HG03354 (cell line): ENCODE measurements around the gene NDUFS6.
"Not testable (repeated sequence)": the region's sequence is repeated elsewhere in the genome, so short reads cannot be mapped to it uniquely, and the experiment has no call there.

Experiments
- ATAC-seq: cut with Tn5 transposase; IDR thresholded peaks from one replicate; pipeline ENCODE4 v1.9.1; 2021; ENCODE audit warnings: mild to moderate bottlenecking; ENCODE audit not compliant: unreplicated experiment, poor library complexity, severe bottlenecking

NDUFS6 gene

GRCh38 chr5:1842004-1842819 lies 41.0 kb downstream of the NDUFS6 start:
- no peak for ATAC-seq

GRCh38 chr5:1843761-1844160 lies 42.6 kb downstream of the NDUFS6 start:
- ATAC-seq = not testable (repeated sequence)

DNA sequence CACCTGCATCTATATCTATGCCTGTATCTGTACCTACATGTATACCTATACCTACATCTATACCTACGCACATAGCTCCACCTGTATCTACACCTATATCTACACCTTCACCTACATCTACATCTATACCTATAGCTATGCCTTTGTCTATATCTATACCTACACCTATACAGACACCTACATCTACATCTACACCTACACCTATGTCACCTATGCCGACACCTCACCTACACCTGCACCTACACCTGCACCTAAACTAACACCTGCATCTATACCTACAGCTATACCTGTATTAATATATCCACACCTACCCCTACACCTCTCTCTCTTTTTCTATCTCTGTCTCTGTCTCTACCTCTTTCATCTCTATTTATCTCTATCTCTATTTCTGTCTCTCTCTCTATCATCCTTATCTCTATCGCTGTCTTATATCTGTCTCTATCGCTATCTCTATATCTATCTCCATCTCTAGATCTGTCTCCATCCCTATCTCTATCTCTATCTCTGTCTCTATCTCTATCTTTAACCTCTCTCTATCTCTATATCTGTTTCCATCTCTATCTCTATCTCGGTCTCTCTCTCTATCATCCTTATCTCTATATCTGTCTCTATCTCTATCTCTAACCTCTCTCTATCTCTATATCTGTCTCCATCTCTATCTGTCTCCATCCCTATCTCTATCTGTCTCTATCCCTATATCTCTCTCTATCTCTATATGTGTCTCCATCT lies 43.7 kb downstream of the NDUFS6 start:
- ATAC-seq = no peak

- ATAC-seq = no peak
Measured at GRCh38 chr5:1845696-1846095, 44.5 kb downstream of the NDUFS6 start.

- ATAC-seq = no peak
Measured at GRCh38 chr5:1846583-1846982, 45.4 kb downstream of the NDUFS6 start.

- no peak for ATAC-seq
Measured at GRCh38 chr5:1847056-1847455, 45.8 kb downstream of the NDUFS6 start.

GRCh38 chr5:1847611-1848010 lies 46.4 kb downstream of the NDUFS6 start:
- no peak for ATAC-seq

GRCh38 chr5:1850324-1851154 lies 49.3 kb downstream of the NDUFS6 start:
- ATAC-seq = no peak

DNA sequence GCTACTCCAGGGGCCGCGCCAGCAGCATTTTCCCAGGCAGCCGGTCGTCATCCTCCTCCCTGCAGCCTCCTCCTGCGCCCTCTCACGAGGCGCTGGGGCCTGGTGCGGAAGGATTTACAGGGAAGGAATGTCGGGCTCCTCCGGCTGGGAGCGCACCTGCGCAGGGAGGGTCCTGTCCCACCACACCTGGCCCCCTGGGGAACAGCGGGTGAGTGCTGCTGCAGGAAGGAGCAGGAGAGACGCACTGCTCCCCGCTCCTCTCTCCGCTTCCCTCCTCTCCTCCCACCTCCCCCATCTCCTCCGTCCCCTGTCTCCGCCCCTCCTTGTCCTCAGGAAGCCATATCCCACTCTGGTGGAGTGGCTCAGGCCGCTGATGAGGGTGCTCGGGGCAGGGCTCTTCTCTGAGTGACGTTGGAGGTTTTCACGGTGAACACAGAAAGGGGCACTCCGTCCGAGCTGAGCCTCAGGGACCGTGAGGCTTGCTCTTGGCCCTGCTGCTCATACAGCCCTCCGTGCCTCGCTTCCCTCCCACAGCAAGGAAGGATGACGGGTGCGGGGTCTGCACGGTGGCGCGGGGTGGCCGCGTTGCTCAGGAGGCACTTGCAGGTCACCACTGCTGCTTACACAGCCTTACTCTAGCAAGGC lies 50.2 kb downstream of the NDUFS6 start:
- no peak for ATAC-seq

- no peak for ATAC-seq
Measured at GRCh38 chr5:1852324-1852947, 51.2 kb downstream of the NDUFS6 start.

- no peak for ATAC-seq
Measured at GRCh38 chr5:1853531-1853930, 52.3 kb downstream of the NDUFS6 start.

DNA sequence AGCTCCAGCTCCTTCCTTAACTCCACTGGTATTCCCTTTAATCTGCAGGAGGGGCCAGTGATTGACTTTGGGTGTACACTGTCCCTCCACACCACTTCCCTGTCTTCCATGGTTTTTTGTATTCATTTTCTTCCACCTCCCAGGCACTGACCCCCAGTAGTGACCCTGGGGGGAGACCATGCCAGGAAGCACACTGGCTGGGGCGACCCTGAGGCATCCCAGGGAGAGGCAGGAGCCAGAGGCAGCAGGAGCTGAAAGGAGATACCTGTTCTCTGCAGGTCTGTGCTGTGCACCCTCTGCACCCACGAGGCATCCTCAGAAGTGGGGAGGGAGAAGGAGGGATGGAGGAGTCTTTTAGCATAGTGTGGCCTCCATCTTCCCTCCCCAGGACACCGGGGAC lies 53.9 kb downstream of the NDUFS6 start:
- no peak for ATAC-seq

DNA sequence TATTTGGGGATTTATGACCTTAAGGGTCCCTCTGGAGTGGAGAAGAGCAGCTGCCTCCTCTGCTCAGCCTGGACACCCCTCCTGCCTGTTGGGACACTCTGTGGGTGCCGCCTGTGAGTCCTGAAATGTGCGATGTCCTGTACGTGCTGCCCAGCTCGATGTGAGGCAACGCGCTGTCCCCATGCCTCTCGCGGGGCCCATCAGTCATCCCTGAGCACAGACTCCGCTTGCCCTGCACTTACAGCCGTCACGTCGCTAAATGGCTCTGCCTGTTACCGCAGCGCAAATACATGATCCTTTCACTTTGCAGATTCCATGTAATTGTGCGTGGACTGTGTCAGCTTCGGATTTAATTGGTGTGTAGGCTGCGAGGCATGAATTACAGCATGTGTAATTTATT lies 54.4 kb downstream of the NDUFS6 start:
- no peak for ATAC-seq

- no peak for ATAC-seq
Measured at GRCh38 chr5:1856596-1857255, 55.5 kb downstream of the NDUFS6 start.

DNA sequence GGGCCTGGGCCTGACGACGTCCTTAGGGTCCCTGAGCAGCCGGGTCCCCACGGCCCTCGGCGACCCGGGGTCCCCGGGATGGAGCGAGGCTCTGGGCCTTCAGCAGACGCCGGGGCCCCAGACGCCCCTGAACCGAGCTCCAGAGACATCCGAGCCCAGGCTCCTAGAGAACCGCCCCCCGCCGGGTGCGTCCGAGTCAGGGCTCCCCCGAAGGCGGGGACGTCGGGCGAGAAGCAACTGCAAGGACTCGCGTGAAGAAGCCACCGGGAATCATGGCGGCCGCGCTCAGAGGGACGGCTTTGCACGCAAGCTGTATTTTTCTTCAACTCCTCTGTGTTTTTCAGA lies 56.0 kb downstream of the NDUFS6 start:
- ATAC-seq = no peak

- no peak for ATAC-seq
Measured at GRCh38 chr5:1858436-1858835, 57.2 kb downstream of the NDUFS6 start.

DNA sequence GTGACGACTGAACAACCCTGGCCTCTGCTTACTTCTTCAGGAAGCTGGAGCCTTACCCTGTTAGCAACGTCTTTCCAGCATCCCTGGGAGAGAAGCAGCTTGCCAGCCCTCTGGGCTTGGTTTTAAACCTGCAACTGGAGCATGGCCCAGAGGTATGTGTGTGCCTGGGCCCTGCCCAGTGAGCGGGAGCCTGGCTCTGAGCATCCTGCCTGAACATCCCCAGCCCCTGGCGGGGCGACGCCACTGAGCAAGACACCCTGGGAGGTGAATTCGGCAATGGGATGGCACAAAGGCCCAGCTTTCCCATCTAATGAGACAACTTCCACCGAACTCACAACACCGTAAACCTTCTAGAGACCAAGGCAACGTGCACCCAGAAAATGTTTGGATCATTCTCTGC lies 57.9 kb downstream of the NDUFS6 start:
- no peak for ATAC-seq

- no peak for ATAC-seq
Measured at GRCh38 chr5:1860021-1860610, 58.9 kb downstream of the NDUFS6 start.

DNA sequence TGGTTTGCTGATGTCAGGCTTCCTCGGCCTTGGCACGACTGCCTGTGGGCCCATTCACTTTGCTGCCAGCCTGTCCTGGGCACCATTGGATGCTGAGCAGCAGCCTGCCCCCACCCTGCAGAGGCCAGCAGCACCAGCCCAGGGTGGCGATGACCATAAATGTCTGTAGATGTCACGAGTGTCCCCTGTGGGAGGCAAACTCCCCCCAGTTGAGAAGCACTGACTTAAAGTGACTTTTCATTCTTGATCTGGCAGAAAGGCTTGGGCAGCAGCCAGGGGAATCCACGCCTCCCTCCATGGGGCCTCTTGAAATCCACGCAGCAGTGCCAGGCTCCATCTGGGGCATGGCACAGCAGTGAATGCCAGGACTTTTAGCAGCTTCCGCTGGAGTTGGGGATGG lies 59.7 kb downstream of the NDUFS6 start:
- no peak for ATAC-seq
